Activated T-cell treated with anti-CD3 and anti-CD28 coated beads, Interleukin-2, amount 50 U/mL, for 4 hours (primary cell): ENCODE data around the gene SCN3B. TPM values are rescaled to one million over a fixed set of nuclear protein-coding genes. Genes with fewer than 3 reads are reported as not detected.
A peak's percentile ranks its signal among the peaks of the same experiment; 100 is the strongest.

Experiments
- ATAC-seq, 2 donors: fragments of 200-7000 bp; cut with Tn5 transposase; one replicate each; pipeline ENCODE4 v1.10.0; 2021
- DNase-seq: peaks from one replicate; pipeline ENCODE4 v3.0.0-alpha.2; 2020
- H3K27me3 Mint-ChIP-seq: one replicate; pipeline ENCODE4 v1.8.0; 2021; ENCODE audit warnings: low read depth, mixed read lengths
- H3K36me3 Mint-ChIP-seq: one replicate; pipeline ENCODE4 v1.8.0; 2022; ENCODE audit warnings: mixed read lengths; ENCODE audit not compliant: insufficient read depth
- H3K4me1 Mint-ChIP-seq: one replicate; pipeline ENCODE4 v1.8.0; 2021; ENCODE audit warnings: low read depth, mixed read lengths
- H3K4me3 Mint-ChIP-seq: one replicate; pipeline ENCODE4 v1.8.0; 2021; ENCODE audit warnings: mild to moderate bottlenecking, moderate library complexity, mixed read lengths
- H3K9me3 Mint-ChIP-seq: one replicate; pipeline ENCODE4 v1.8.0; 2021; ENCODE audit warnings: mixed read lengths
- total RNA-seq, 3 donors: library from RNA; stranded (reverse); gene quantifications; one replicate each; pipeline ENCODE4 v1.2.1, GENCODE V29; 2021

SCN3B gene
- total RNA-seq, 3 donors from 2014 or later, result not detected

DNA sequence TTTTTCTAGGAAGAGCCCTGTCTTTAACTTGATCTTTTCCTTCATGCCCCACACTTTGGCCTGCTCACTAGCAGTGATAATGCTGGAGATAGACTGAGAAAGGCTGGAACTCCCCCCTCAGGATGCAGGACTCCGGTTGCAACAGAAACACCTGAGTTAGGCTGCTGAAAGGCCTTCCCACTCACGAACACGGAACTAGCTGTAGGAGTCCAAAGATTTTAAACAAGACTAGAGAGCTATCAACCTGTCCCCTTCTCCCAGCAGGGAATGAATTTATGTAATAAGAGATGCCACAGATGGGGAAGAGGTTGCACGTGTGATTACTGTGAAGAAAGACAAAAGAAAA is 13.0 kb downstream of the SCN3B start:
- Mint-ChIP-seq H3K27me3 (peaks cover 36% of the 10 kb centered on the region), H3K4me3 (no peak overlapping the region), H3K36me3 (no peaks in the 10 kb centered on the region), H3K9me3 (no peaks in the 10 kb centered on the region), H3K4me1 (peaks cover 2% of the 10 kb centered on the region)
- DNase-seq, result no peak
- ATAC-seq, result no peak

DNA sequence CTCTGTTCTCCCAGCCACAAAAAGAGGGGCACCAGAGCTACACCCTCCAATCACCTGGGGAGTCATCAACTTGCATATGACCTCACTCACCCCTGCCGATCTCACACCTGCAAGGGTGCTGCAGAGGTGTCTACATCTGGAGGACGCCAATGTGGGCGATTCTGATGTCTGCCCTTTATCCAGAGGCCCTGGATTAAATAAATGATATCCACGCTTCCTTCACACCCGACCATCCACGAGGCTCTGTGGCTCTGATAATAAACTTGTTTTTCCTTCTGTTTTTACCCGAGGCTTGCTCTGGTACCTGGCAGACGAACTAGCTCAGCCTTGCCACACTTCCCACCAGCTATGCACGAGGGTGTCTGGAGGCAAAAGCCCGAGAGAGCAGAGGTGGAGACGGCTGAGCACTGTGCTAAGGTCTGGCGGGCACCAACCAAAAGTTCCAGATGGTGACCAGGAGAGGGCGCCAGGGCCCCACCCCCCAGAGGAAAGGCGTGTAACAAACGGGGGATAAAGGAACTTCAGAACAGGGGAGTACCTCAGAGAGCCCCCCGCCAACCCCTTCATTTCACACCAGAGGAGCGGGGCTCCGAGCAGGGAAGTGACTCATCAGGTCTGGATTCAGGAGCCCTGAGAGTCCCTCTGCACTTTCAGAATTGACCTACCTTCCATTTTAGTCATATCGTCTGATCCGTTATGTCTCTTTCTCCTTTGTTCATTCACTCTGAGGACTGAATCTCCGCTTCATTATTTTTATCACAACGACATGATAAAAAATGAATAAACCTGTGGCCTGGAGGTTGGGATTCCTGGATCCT is 13.5 kb downstream of the SCN3B start:
- Mint-ChIP-seq H3K36me3 (no peaks in the 10 kb centered on the region), H3K4me1 (peaks cover 2% of the 10 kb centered on the region), H3K9me3 (no peaks in the 10 kb centered on the region), H3K4me3 (no peak overlapping the region), H3K27me3 (peaks cover 30% of the 10 kb centered on the region)
- DNase-seq, result peak; percentile 53
- ATAC-seq, result peak; percentile 78 to 81

DNA sequence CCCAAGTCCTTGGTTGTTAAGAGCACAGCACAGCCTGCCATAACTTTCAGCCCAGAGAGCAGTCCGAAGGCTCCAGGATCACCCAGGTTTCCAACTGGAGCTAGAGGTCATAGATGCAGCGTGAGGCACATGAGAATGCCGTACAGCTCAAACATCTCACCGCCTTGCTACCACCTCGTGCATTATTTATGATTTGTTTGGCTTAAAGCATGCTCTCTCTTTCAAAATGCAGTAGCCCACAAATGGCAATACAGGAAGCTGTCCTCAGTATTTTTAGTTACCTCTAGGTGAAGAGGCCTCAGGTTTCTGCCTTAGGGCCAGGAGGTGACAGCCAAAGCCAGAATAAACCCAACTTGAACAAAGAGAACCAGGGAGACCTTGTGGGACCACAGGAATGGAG is 14.4 kb downstream of the SCN3B start:
- no peaks in the 10 kb centered on the region for H3K9me3 Mint-ChIP-seq
- no peak for DNase-seq
- peaks cover 26% of the 10 kb centered on the region for H3K27me3 Mint-ChIP-seq
- H3K4me1 Mint-ChIP-seq, result peaks cover 2% of the 10 kb centered on the region
- ATAC-seq, result no peak
- H3K36me3 Mint-ChIP-seq, result no peaks in the 10 kb centered on the region
- no peak overlapping the region for H3K4me3 Mint-ChIP-seq

DNA sequence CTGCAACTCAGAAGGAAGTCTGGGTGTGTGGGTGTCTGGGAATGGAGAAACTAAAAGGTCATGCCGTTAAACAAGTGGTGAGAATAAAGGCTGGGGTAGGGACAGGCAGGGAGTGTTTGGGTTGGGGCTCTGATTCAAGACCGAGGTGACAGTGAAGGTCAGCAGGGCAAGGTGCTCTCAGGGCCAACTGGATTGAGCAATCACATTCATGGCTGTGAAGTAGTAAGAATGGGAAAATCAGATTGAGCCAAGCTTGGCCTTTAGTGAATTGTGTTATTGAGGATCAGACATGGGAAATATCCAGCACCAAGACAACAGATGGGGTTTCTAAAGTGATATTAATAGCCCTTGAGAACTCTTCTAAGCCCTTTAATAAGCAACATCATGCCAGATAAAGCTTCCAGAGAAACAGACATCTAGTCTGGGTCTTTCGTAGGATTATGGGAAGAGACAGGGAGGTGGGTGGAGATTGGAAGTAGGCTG is 24.3 kb downstream of the SCN3B start:
- no peak overlapping the region for H3K4me3 Mint-ChIP-seq
- no peaks in the 10 kb centered on the region for H3K4me1 Mint-ChIP-seq
- ATAC-seq, result no peak
- no peaks in the 10 kb centered on the region for H3K36me3 Mint-ChIP-seq
- DNase-seq, result no peak
- H3K27me3 Mint-ChIP-seq, result peaks cover 8% of the 10 kb centered on the region
- no peaks in the 10 kb centered on the region for H3K9me3 Mint-ChIP-seq

DNA sequence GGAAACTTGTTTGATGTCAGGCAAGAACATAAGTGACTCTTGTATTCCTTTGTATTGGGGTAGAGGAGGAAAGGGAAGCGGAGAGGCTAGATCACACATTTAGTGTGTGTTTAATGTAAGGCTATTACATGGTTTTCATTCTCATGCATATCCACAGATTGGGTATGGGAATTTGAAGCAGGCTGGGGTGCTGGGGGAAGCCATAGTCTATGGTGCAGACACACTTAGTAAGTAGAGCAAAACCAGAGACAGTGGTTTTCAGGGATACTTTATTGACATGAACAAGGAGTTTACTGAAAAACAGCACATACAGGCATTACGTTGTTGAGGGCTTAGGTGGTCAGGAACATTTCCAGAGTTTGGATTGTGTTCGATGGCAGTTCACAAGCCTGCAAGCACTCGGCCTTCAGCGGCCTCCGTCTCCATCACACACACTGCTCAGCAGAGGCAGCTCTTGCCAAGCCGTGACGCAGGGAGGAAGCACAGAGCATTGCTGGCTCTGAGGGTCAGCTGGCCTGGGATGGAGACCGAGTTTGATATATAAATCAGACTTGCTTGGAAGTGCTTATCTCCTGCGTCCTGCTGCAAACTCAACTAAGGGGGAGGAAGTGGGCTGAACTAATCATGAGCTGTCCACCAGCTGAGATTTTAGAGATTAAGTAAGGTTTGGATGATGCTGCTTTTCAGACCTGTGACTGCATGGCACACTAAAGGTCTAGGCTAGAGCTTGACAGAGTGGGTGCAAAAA is 25.3 kb downstream of the SCN3B start:
- H3K4me1 Mint-ChIP-seq, result no peaks in the 10 kb centered on the region
- H3K4me3 Mint-ChIP-seq, result no peak overlapping the region
- DNase-seq (no peak), ATAC-seq (no peak)
- peaks cover 2% of the 10 kb centered on the region for H3K27me3 Mint-ChIP-seq
- H3K9me3 Mint-ChIP-seq, result no peaks in the 10 kb centered on the region
- no peaks in the 10 kb centered on the region for H3K36me3 Mint-ChIP-seq

DNA sequence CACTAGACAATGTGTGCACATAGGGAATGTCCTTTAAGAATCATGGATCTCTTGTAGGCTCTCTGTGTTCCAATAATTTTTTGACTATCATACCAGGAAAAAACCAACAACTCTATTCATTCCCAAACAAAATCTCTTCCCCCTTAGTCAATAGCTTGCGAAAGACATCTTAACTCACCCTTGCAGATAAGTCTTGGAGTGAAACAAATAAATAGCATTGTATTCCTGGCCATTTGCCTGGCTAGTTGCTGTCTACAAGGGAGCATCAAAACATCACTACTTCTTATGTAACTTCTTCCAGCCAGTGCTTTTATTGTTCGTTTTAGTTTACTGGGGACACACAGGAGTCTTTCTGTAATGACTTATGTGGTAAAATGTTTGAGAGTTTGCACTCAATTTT is 29.4 kb downstream of the SCN3B start:
- H3K27me3 Mint-ChIP-seq, result peaks cover 2% of the 10 kb centered on the region
- H3K4me1 Mint-ChIP-seq, result no peaks in the 10 kb centered on the region
- peaks cover 3% of the 10 kb centered on the region for H3K36me3 Mint-ChIP-seq
- H3K9me3 Mint-ChIP-seq, result no peaks in the 10 kb centered on the region
- no peak for DNase-seq
- no peak overlapping the region for H3K4me3 Mint-ChIP-seq
- no peak for ATAC-seq

DNA sequence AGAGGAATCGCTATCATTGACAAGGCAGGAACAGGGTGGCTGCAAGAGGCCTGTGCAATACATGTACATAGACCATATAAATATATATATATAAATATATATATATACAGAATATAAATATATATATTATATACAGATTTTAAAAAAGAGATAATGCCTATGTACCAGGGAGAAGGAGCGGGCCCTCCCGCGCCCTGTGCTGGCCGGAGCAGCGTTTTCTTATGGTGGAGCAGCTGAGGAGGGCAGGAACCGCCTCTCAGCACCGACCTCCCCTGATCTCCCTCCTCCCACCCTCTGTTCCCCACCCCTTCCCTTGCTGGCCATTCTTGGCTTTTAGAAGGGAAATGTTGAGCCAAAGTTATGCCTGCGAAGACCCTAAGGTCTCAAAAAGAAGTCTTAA is 31.8 kb downstream of the SCN3B start:
- Mint-ChIP-seq H3K9me3 (no peaks in the 10 kb centered on the region), H3K27me3 (no peaks in the 10 kb centered on the region), H3K4me1 (no peaks in the 10 kb centered on the region), H3K4me3 (no peak overlapping the region), H3K36me3 (peaks cover 8% of the 10 kb centered on the region)
- DNase-seq, result no peak
- ATAC-seq, result no peak

DNA sequence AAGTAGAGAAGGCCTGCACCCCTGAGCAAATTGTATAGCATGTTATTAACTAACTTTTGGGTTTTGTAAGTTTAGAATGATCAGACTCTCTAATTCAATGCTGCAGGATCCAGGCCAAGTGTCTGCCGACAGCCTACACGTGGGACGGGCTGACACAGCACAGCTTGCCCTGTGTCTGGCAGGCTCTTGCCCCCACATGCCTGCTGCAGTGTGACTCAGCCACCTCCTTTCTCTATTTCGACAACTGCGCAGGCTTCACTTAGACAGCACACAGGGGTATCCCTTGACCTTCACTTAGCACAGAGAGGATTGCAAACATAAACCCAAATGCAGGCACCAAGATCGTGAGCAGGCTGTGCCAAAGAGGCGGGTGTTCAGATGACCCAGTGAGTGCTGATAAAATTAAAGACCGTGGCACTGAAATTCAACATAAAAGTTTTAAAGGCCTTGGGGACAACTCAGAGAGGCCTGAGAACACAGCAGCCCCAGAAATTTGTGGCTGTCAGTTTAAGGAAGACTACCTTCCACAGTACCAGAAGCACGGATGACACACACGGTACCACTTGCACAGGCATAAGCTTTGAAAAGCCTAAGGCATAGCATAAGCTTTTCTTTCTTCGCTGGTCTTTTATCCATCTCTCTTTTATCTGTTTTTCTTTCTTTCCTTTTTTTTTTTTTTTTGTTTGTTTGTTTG is 37.8 kb downstream of the SCN3B start:
- Mint-ChIP-seq H3K36me3 (peaks cover 19% of the 10 kb centered on the region), H3K27me3 (no peaks in the 10 kb centered on the region), H3K9me3 (no peaks in the 10 kb centered on the region), H3K4me1 (no peaks in the 10 kb centered on the region), H3K4me3 (no peak overlapping the region)
- ATAC-seq (no peak), DNase-seq (no peak)

DNA sequence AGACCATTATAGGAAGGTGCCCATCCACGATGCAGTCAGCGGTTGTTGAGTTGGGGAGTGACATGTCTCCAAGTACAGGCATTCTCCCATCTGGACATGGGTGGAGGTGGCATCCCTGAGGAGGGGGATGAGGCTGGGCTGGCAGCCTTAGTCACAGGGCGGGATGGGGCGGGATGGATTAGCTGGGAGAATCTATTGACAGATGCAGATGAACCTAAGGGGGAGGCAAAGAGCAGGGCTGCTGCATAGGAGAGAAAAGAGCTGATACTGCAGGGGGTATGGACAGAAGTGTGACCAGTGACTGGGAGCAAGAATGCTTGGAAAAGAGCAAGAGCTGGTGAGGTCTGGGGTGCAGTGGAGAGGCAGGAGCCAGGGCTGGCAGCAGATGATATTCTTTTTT is 42.7 kb downstream of the SCN3B start:
- ATAC-seq, result no peak
- H3K36me3 Mint-ChIP-seq, result peaks cover 21% of the 10 kb centered on the region

DNA sequence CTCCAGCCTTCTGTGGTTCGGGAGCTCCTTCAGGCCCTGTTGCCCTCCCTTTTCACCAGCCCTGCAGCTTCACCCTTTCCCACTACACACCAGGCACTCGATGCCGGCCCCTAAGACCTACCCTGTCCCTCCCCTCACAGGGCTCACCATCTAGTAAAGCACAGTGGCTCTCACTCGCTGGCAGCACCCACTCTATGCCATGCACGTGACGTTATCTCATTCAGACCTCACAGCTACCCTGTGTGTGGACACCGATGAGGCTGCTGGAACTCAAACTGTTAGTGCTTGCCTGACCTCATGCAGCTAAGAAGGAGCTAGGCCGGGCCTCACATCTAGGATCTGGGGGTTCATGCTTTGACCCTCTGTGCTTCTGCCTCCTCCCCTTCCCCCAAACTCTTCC is 45.5 kb downstream of the SCN3B start:
- no peaks in the 10 kb centered on the region for H3K9me3 Mint-ChIP-seq
- H3K4me3 Mint-ChIP-seq, result no peak overlapping the region
- no peaks in the 10 kb centered on the region for H3K4me1 Mint-ChIP-seq
- DNase-seq (no peak), ATAC-seq (no peak)
- H3K27me3 Mint-ChIP-seq, result no peaks in the 10 kb centered on the region
- peaks cover 20% of the 10 kb centered on the region for H3K36me3 Mint-ChIP-seq

More for the DNA sequence above, 42.7 kb downstream of the SCN3B start:
- Mint-ChIP-seq H3K9me3 (no peaks in the 10 kb centered on the region), H3K4me3 (no peak overlapping the region), H3K4me1 (no peaks in the 10 kb centered on the region), H3K27me3 (no peaks in the 10 kb centered on the region)
- no peak for DNase-seq

DNA sequence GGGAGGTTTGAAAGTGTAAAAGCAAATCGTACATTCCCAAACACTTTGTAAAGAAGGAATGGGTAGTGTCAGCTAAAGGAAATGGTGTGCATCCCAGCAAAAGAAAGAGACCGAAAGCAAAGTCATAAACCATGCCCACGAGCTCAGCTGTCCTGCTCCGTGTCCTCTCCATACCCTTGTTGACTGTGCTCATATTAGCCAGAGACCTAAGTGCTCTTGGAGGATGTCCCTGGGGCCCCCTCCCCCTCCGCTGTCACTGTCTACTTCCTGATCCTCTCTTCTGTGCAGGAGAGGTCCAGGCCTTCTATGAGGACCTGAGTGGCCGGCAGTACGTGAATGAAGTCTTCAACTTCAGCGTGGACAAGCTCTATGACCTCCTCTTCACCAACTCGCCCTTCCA is 46.1 kb downstream of the SCN3B start:
- Mint-ChIP-seq H3K4me3 (no peak overlapping the region), H3K27me3 (no peaks in the 10 kb centered on the region), H3K9me3 (no peaks in the 10 kb centered on the region), H3K36me3 (peaks cover 24% of the 10 kb centered on the region), H3K4me1 (no peaks in the 10 kb centered on the region)
- DNase-seq (no peak), ATAC-seq (no peak)

DNA sequence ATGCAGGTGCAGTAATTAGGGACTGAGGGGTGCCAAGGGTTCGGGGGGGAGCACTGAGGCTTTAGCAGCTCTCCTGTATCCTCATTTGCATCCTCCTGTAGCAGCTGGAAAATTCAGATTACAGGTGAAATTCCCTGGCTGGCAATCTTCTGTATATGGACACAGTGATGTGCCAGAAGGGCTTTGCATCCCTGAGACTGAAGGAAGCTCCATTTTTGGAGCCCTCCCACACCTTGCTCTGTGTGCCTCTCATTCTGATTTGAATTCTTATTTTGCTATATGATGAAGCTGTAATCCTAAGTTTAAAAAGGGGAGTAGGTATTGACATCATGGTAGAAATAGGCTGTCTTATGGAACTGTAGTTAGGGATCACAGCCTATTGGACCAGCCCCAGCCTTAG is 46.6 kb downstream of the SCN3B start:
- Mint-ChIP-seq H3K27me3 (no peaks in the 10 kb centered on the region), H3K4me3 (no peak overlapping the region), H3K36me3 (peaks cover 25% of the 10 kb centered on the region), H3K9me3 (no peaks in the 10 kb centered on the region), H3K4me1 (no peaks in the 10 kb centered on the region)
- ATAC-seq (no peak), DNase-seq (no peak)

DNA sequence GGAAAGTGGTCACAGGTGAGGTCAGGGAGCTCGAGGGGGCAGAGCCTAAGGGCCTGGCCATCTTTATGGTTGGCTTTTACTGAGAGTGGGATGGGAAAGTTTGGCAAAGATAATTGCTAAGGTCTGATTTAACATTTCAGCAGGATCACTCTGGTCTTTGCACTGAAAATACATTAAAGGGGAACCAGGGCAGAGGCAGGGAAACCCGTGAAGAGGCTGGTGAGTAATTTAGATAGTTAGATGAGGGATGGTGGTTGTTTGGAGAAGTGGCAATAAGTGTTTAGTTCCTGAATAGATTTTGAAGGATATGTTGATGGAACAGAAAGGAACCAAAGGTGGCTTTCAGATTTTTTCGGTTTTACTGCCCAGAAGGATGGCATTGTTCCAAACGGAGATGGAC is 50.8 kb downstream of the SCN3B start:
- Mint-ChIP-seq H3K36me3 (peaks cover 25% of the 10 kb centered on the region), H3K27me3 (no peaks in the 10 kb centered on the region), H3K4me3 (no peak overlapping the region), H3K9me3 (no peaks in the 10 kb centered on the region), H3K4me1 (no peaks in the 10 kb centered on the region)
- DNase-seq (no peak), ATAC-seq (no peak)

DNA sequence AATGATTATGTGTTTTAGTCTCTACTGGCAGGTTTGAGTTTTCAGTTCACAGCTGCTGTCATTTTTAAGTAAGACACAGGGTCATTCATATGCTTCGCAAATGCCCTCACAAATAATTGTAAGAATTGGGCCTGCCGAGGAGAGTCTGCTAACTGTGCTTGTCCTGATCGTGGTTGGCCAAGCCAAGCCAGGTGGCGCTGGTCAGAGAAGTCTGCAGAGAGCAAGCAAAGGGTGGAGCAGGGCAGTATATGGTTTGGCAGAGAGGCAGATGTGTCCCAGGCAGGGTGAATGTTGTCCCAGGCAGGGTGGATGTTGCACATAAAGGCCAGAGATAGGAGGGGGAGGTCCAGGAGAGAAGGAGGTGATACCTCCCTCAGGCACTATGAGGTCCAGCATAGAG is 52.7 kb downstream of the SCN3B start:
- ATAC-seq (no peak), DNase-seq (no peak)
- Mint-ChIP-seq H3K36me3 (peaks cover 22% of the 10 kb centered on the region), H3K9me3 (no peaks in the 10 kb centered on the region), H3K27me3 (no peaks in the 10 kb centered on the region), H3K4me3 (no peak overlapping the region), H3K4me1 (no peaks in the 10 kb centered on the region)
